Left ventricle myocardium inferior (tissue), 1 donor: Measurements from ENCODE around the gene C20orf144. TPM values are rescaled to one million over a fixed set of nuclear protein-coding genes. Genes with fewer than 3 reads are reported as not detected.
"Not testable (repeated sequence)": the region's sequence is repeated elsewhere in the genome, so short reads cannot be mapped to it uniquely, and the experiment has no call there.

Source experiments
- DNase-seq: peaks from one replicate; pipeline ENCODE4 v3.0.0-alpha.2; 2020
- H3K27ac ChIP-seq: fragments of 200-600 bp; replicated peaks from 2 replicates; pipeline ENCODE4 v1.8.0; 2021
- H3K27me3 ChIP-seq: fragments of 200-600 bp; 2 replicates; pipeline ENCODE4 v1.8.0; 2021; ENCODE audit warnings: low read depth
- H3K36me3 ChIP-seq: fragments of 200-600 bp; 2 replicates; pipeline ENCODE4 v1.8.0; 2021
- H3K4me1 ChIP-seq: fragments of 200-600 bp; 2 replicates; pipeline ENCODE4 v1.8.0; 2021
- H3K4me3 ChIP-seq: fragments of 200-600 bp; 2 replicates; pipeline ENCODE4 v1.8.0; 2021; ENCODE audit warnings: mild to moderate bottlenecking, moderate library complexity
- H3K9me3 ChIP-seq: fragments of 200-600 bp; replicated peaks from 2 replicates; pipeline ENCODE4 v1.8.0; 2021
- CTCF ChIP-seq: fragments of 200-600 bp; IDR thresholded peaks from 2 replicates; pipeline ENCODE4 v1.8.0; 2021; ENCODE audit warnings: antibody characterized with exemption, mild to moderate bottlenecking, borderline replicate concordance
- intact Hi-C: fragments of 100-400 bp; cut with micrococcal nuclease; formaldehyde crosslinking; loops from one replicate; pipeline ENCODE4 v1.11.0; 2022
- total RNA-seq: library from RNA; stranded (reverse); fragmentation: NEBNext Ultra II Directional; extraction: Animal tissue kit (Norgen Biotek cat#: 25700); gene quantifications from one replicate; pipeline ENCODE4 v1.2.1, GENCODE V29; 2021
- donor health status: DM: no; HTN: yes; CAD: no; lungs with severe emphysema.

Gene C20orf144
- total RNA-seq, 1 donor from 2014 or later: not detected

GRCh38 chr20:33646191-33646590 is 15.9 kb upstream of the C20orf144 start:
- Histone ChIP-seq H3K27ac (no peak overlapping the region), H3K36me3 (peaks cover 46% of the 10 kb centered on the region), H3K4me1 (peaks cover 32% of the 10 kb centered on the region), H3K9me3 (no peaks in the 10 kb centered on the region), H3K27me3 (no peaks in the 10 kb centered on the region), H3K4me3 (no peak overlapping the region)
- intact Hi-C loops: loop anchor here (10.0 kb wide), 1 partner anchor 181 kb away; no protein-coding TSS in a partner anchor
- no peak for DNase-seq
- TF ChIP-seq CTCF: no peak

- intact Hi-C loops: loop anchor here (10.0 kb wide), 1 partner anchor 182 kb away; no protein-coding TSS in a partner anchor
- H3K9me3 ChIP-seq, H3K27me3 ChIP-seq, DNase-seq: not testable (repeated sequence)
- H3K27ac ChIP-seq: peak overlapping the region; percentile 59
- peak overlapping the region; percentile 5 for H3K4me3 ChIP-seq
- peaks cover 32% of the 10 kb centered on the region for H3K4me1 ChIP-seq
- peaks cover 41% of the 10 kb centered on the region for H3K36me3 ChIP-seq
These were observed 15.0 kb upstream of the C20orf144 start for GRCh38 chr20:33646959-33647602.

DNA sequence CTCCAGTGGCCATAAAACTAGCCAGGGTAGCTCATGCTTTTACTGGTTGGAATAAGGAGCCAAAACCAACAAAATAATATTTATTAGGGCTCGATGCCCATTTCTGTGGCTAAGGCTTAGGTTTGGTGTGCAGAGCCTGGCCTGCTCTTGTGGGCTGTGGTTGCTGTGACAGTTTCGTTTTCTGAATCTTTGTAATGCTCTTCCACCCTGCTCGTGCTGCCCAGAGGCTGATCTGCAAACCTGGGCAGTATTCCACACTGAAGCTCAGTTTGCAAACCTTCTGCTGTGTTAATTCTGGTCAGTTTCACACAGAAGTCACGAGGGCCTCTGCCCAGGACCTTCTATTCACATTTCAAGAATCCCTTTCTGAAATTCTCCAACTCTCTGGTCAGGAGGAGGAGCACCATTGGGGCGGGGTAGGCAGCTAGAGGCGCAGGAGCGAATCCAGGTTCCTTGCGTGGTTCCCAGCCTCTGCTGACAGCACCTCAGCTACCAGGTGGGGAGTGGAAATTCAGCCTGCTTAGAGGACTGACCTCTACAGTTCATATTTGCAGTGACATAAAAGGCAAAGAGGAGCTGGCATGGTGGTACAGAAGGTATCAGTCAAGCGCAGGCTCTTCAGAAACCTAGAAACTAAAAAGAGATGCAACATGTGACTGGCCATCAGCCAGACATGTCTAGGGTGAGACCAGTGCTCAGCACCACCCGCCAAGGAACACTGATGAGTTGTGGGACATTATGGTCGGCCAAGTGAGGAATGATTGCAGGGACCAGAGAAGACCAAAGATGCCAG is 14.3 kb upstream of the C20orf144 start:
- Histone ChIP-seq H3K4me1 (peaks cover 34% of the 10 kb centered on the region), H3K36me3 (peaks cover 34% of the 10 kb centered on the region), H3K4me3 (peak overlapping the region; percentile 5), H3K27ac (peak overlapping the region; percentile 59), H3K9me3 (no peaks in the 10 kb centered on the region), H3K27me3 (no peaks in the 10 kb centered on the region)
- peak; percentile 14 for DNase-seq
- intact Hi-C loops: loop anchor here (10.0 kb wide), 1 partner anchor 183 kb away; no protein-coding TSS in a partner anchor
- TF ChIP-seq CTCF: no peak

GRCh38 chr20:33648396-33649004 is 13.6 kb upstream of the C20orf144 start:
- Histone ChIP-seq H3K27me3 (no peaks in the 10 kb centered on the region), H3K36me3 (peaks cover 27% of the 10 kb centered on the region), H3K27ac (peak overlapping the region; percentile 59), H3K9me3 (no peaks in the 10 kb centered on the region), H3K4me3 (no peak overlapping the region), H3K4me1 (peaks cover 41% of the 10 kb centered on the region)
- TF ChIP-seq CTCF: no peak
- DNase-seq: peak; percentile 13
- intact Hi-C loops: loop anchor here (10.0 kb wide), 1 partner anchor 184 kb away; no protein-coding TSS in a partner anchor

DNA sequence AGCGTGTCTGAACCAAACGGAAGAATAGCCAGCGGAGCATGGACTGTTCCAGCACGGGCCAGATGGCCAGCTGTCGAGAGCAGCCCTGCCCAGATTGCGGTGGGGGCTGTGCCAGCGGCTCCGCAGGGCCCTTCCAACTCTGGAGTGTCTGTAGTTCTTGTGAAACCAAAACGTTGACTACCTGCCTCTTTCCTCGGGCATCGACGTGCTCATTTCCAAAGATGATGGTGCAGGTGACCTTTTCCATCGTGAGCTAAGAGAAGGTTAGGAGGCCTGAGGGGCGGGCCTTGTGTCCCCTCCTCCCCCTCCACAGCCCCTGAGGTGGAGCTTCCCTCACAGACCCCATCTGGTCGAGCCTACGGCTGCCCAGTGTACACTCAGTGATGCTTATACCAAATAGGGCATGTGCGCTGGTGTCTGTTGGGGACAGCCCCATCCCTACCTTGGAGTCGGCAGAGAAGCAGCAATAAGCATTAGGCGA is 12.9 kb upstream of the C20orf144 start:
- Histone ChIP-seq H3K36me3 (peaks cover 22% of the 10 kb centered on the region), H3K4me1 (peaks cover 48% of the 10 kb centered on the region), H3K4me3 (no peak overlapping the region), H3K9me3 (no peaks in the 10 kb centered on the region), H3K27ac (peak overlapping the region; percentile 59), H3K27me3 (no peaks in the 10 kb centered on the region)
- intact Hi-C loops: loop anchor here (10.0 kb wide), 1 partner anchor 184 kb away; no protein-coding TSS in a partner anchor
- TF ChIP-seq CTCF: no peak
- DNase-seq: peak; percentile 68
